Measurements from ENCODE around the gene KANSL1. TPM values are rescaled to one million over a fixed set of nuclear protein-coding genes. Genes with fewer than 3 reads are reported as not detected.

KANSL1 gene
- polyA plus RNA-seq, 1 donor from 2014 or later, result 65.0 TPM

GRCh38 chr17:46049656-46050055, 143.6 kb downstream of the KANSL1 start:
- no peaks in the 10 kb centered on the region for H3K79me2 ChIP-seq (replicated peaks; ENCODE audit: insufficient read depth, low read length)
- no peak overlapping the region for H2AFZ ChIP-seq (ENCODE audit: low read depth, low read length)
- TF ChIP-seq SMC3 (conservative IDR thresholded peaks at IDR 0.05; ENCODE audit: poor library complexity), result no peak
- TF ChIP-seq RAD21 (conservative IDR thresholded peaks at IDR 0.05), result no peak
- no peak for TF ChIP-seq REST (IDR thresholded peaks at IDR 0.05; ENCODE audit: borderline replicate concordance)
- TF ChIP-seq CTCF (IDR thresholded peaks at IDR 0.05; ENCODE audit: poor library complexity, severe bottlenecking), result no peak
- no peak for TF ChIP-seq TAF1 (IDR thresholded peaks at IDR 0.05; ENCODE audit: low read depth)
- no peak for TF ChIP-seq POLR2AphosphoS5 (IDR thresholded peaks at IDR 0.05)
- TF ChIP-seq MXI1 (conservative IDR thresholded peaks at IDR 0.05; ENCODE audit: poor library complexity, severe bottlenecking), result no peak
- no peak for TF ChIP-seq EP300 (conservative IDR thresholded peaks at IDR 0.05; ENCODE audit: poor library complexity, severe bottlenecking)
- TF ChIP-seq EZH2 (IDR thresholded peaks at IDR 0.05; ENCODE audit: borderline replicate concordance, insufficient read depth, low read length, poor library complexity, severe bottlenecking), result no peak
- H3K9me2 ChIP-seq (ENCODE audit: insufficient read depth, low read length), result no peaks in the 10 kb centered on the region
- H3K27ac ChIP-seq (ENCODE audit: low read length), result no peak overlapping the region
- H3K4me2 ChIP-seq (ENCODE audit: low read length), result no peak overlapping the region
- H3K9me3 ChIP-seq (ENCODE audit: low read length), result no peaks in the 10 kb centered on the region
- peaks cover 3% of the 10 kb centered on the region for H4K20me1 ChIP-seq (ENCODE audit: insufficient read depth)
- H3K9ac ChIP-seq (ENCODE audit: low read length), result no peak overlapping the region
- H3F3A ChIP-seq (ENCODE audit: insufficient read depth, low read length, poor library complexity, severe bottlenecking), result no peaks in the 10 kb centered on the region
- peaks cover 6% of the 10 kb centered on the region for H3K36me3 ChIP-seq (ENCODE audit: insufficient read depth, low read length)
- no peak overlapping the region for H3K4me3 ChIP-seq (ENCODE audit: low read length)
- no peaks in the 10 kb centered on the region for H3K27me3 ChIP-seq (ENCODE audit: insufficient read depth, low read depth, low read length)

GRCh38 chr17:46047856-46048255, 145.4 kb downstream of the KANSL1 start:
- no peak overlapping the region for H2AFZ ChIP-seq (ENCODE audit: low read depth, low read length)
- no peak overlapping the region for H3K27ac ChIP-seq (ENCODE audit: low read length)
- H4K20me1 ChIP-seq (ENCODE audit: insufficient read depth), result peaks cover 5% of the 10 kb centered on the region
- H3K4me3 ChIP-seq (ENCODE audit: low read length), result no peak overlapping the region
- H3K27me3 ChIP-seq (ENCODE audit: insufficient read depth, low read depth, low read length), result no peaks in the 10 kb centered on the region
- no peaks in the 10 kb centered on the region for H3F3A ChIP-seq (ENCODE audit: insufficient read depth, low read length, poor library complexity, severe bottlenecking)
- no peaks in the 10 kb centered on the region for H3K9me3 ChIP-seq (ENCODE audit: low read length)
- no peak overlapping the region for H3K9ac ChIP-seq (ENCODE audit: low read length)
- no peak for TF ChIP-seq SMC3 (conservative IDR thresholded peaks at IDR 0.05; ENCODE audit: poor library complexity)
- TF ChIP-seq RAD21 (conservative IDR thresholded peaks at IDR 0.05), result no peak
- no peak for TF ChIP-seq EZH2 (IDR thresholded peaks at IDR 0.05; ENCODE audit: borderline replicate concordance, insufficient read depth, low read length, poor library complexity, severe bottlenecking)
- no peak for TF ChIP-seq POLR2AphosphoS5 (IDR thresholded peaks at IDR 0.05)
- no peak for TF ChIP-seq CTCF (IDR thresholded peaks at IDR 0.05; ENCODE audit: poor library complexity, severe bottlenecking)
- no peak for TF ChIP-seq REST (IDR thresholded peaks at IDR 0.05; ENCODE audit: borderline replicate concordance)
- no peak for TF ChIP-seq MXI1 (conservative IDR thresholded peaks at IDR 0.05; ENCODE audit: poor library complexity, severe bottlenecking)
- no peak for TF ChIP-seq TAF1 (IDR thresholded peaks at IDR 0.05; ENCODE audit: low read depth)
- TF ChIP-seq EP300 (conservative IDR thresholded peaks at IDR 0.05; ENCODE audit: poor library complexity, severe bottlenecking), result no peak
- H3K79me2 ChIP-seq (replicated peaks; ENCODE audit: insufficient read depth, low read length), result no peaks in the 10 kb centered on the region
- no peak overlapping the region for H3K4me2 ChIP-seq (ENCODE audit: low read length)
- peaks cover 6% of the 10 kb centered on the region for H3K36me3 ChIP-seq (ENCODE audit: insufficient read depth, low read length)
- no peaks in the 10 kb centered on the region for H3K9me2 ChIP-seq (ENCODE audit: insufficient read depth, low read length)
